IMR-90 (cell line): ENCODE measurements around the gene C17orf107. TPM values are rescaled to one million over a fixed set of nuclear protein-coding genes. Genes with fewer than 3 reads are reported as not detected.

Experiments used
- ATAC-seq: fragments of 200-7000 bp; cut with Tn5 transposase; 2 replicates; pipeline ENCODE4 v1.9.1; 2020; ENCODE audit warnings: low read depth, mild to moderate bottlenecking, moderate library complexity
- BruUV-seq: library from RNA; stranded (reverse); fragments of 400-500 nt; replicated peaks from 2 replicates; lab custom pipeline; 2021; lab: Mats Ljungman, UMichigan
- CTCF ChIA-PET: fragments of 300-600 bp; formaldehyde crosslinking; extraction: SDS; loops from one replicate; lab custom pipeline; 2021; ENCODE audit warnings: antibody characterized with exemption; lab: Yijun Ruan, JAX
- POLR2A ChIA-PET: fragments of 300-600 bp; sonication (Branson Sonifier 250); formaldehyde crosslinking; loops from one replicate; lab custom pipeline; 2022; ENCODE audit warnings: antibody characterized with exemption; ENCODE audit not compliant: unreplicated experiment; lab: Charles Lee
- DNase-seq: peaks from one replicate; pipeline ENCODE4 v3.0.0; 2013
- H2AFZ ChIP-seq: replicated peaks from 2 replicates; pipeline ENCODE3; 2013; ENCODE audit warnings: low read length, mild to moderate bottlenecking; ENCODE audit not compliant: poor library complexity
- H2AK5ac ChIP-seq: 2 replicates; pipeline ENCODE4 v1.6.1; 2013; ENCODE audit warnings: low read depth, low read length, inconsistent platforms
- H2AK9ac ChIP-seq: replicated peaks from 2 replicates; pipeline ENCODE3; 2013; ENCODE audit warnings: mild to moderate bottlenecking, low read depth, low read length, moderate library complexity; ENCODE audit not compliant: poor library complexity
- H2BK120ac ChIP-seq: 2 replicates; pipeline ENCODE4 v1.6.1; 2013; ENCODE audit warnings: low read depth, low read length, inconsistent platforms
- H2BK15ac ChIP-seq: 3 replicates; pipeline ENCODE4 v1.6.1; 2013; ENCODE audit warnings: low read depth, low read length, inconsistent platforms
- H2BK20ac ChIP-seq: 2 replicates; pipeline ENCODE4 v1.6.1; 2013; ENCODE audit warnings: low read depth, mild to moderate bottlenecking, inconsistent platforms, low read length, moderate library complexity
- H2BK5ac ChIP-seq: 2 replicates; pipeline ENCODE4 v1.6.1; 2013; ENCODE audit warnings: mild to moderate bottlenecking, low read depth, low read length, inconsistent platforms; ENCODE audit not compliant: poor library complexity, severe bottlenecking
- H3K14ac ChIP-seq: replicated peaks from 2 replicates; pipeline ENCODE4 v1.6.1; 2013; ENCODE audit warnings: low read depth, low read length, inconsistent platforms
- H3K18ac ChIP-seq: 2 replicates; pipeline ENCODE4 v1.6.1; 2013; ENCODE audit warnings: low read depth, low read length, control low read depth
- H3K23ac ChIP-seq: 2 replicates; pipeline ENCODE4 v1.6.1; 2013; ENCODE audit warnings: low read depth, low read length, inconsistent platforms
- H3K27ac ChIP-seq: 2 replicates; pipeline ENCODE4 v1.5.1; 2013; ENCODE audit warnings: mild to moderate bottlenecking, control low read depth, low read length; ENCODE audit not compliant: insufficient read depth
- H3K27me3 ChIP-seq: 2 replicates; pipeline ENCODE4 v1.6.1; 2013; ENCODE audit warnings: low read length; ENCODE audit not compliant: control insufficient read depth, insufficient read depth
- H3K36me3 ChIP-seq: 2 replicates; pipeline ENCODE4 v1.6.1; 2013; ENCODE audit warnings: low read length, mixed read lengths; ENCODE audit not compliant: control insufficient read depth, insufficient read depth
- H3K4ac ChIP-seq: 2 replicates; pipeline ENCODE4 v1.6.1; 2013; ENCODE audit warnings: low read depth, low read length, inconsistent platforms
- H3K4me1 ChIP-seq: 2 replicates; pipeline ENCODE4 v1.6.1; 2013; ENCODE audit warnings: low read length, mixed read lengths; ENCODE audit not compliant: control insufficient read depth, insufficient read depth
- H3K4me2 ChIP-seq: 2 replicates; pipeline ENCODE4 v1.6.1; 2013; ENCODE audit warnings: low read depth, mild to moderate bottlenecking, control low read depth, low read length, moderate library complexity
- H3K4me3 ChIP-seq: 2 replicates; pipeline ENCODE4 v1.5.1; 2013; ENCODE audit warnings: low read depth, mild to moderate bottlenecking, control low read depth, low read length, moderate library complexity; ENCODE audit not compliant: insufficient read depth
- H3K56ac ChIP-seq: 2 replicates; pipeline ENCODE4 v1.6.1; 2013; ENCODE audit warnings: low read length, inconsistent platforms; ENCODE audit not compliant: insufficient read depth; ENCODE audit errors: extremely low read depth
- H3K79me1 ChIP-seq, 2 experiments: 2 replicates each; pipeline ENCODE4 v1.6.1; 2013; ENCODE audit warnings: low read length in 2 of 2, inconsistent platforms in 1 of 2, low read depth in 1 of 2
- H3K9ac ChIP-seq: 2 replicates; pipeline ENCODE4 v1.6.1; 2013; ENCODE audit warnings: low read depth, low read length, control low read depth
- H3K9me1 ChIP-seq: 2 replicates; pipeline ENCODE4 v1.6.1; 2013; ENCODE audit warnings: low read length, inconsistent platforms; ENCODE audit not compliant: insufficient read depth
- H3K9me3 ChIP-seq: 2 replicates; pipeline ENCODE4 v1.6.1; 2013; ENCODE audit warnings: low read length; ENCODE audit not compliant: control insufficient read depth, insufficient read depth
- H4K20me1 ChIP-seq: 2 replicates; pipeline ENCODE4 v1.6.1; 2013; ENCODE audit warnings: low read length, inconsistent platforms; ENCODE audit not compliant: insufficient read depth
- H4K5ac ChIP-seq: 2 replicates; pipeline ENCODE4 v1.6.1; 2013; ENCODE audit warnings: mild to moderate bottlenecking, low read depth, low read length, control low read depth
- H4K8ac ChIP-seq, 2 experiments: 2 replicates each; pipeline ENCODE4 v1.6.1; 2013; ENCODE audit warnings: low read depth in 2 of 2, low read length in 2 of 2, control low read depth in 1 of 2, inconsistent platforms in 1 of 2
- H4K91ac ChIP-seq: 2 replicates; pipeline ENCODE4 v1.6.1; 2013; ENCODE audit warnings: low read depth, low read length, inconsistent platforms; ENCODE audit not compliant: insufficient read depth
- BHLHE40 ChIP-seq: fragments of 150-350 bp; IDR thresholded peaks from 2 replicates; pipeline ENCODE4 v1.6.1; 2016; ENCODE audit warnings: mild to moderate bottlenecking, low read depth, low read length
- CEBPB ChIP-seq: IDR thresholded peaks from 2 replicates; pipeline ENCODE4 v1.6.1; 2012; ENCODE audit warnings: low read depth, low read length, improper control_type of control experiment
- CHD1 ChIP-seq: IDR thresholded peaks from 2 replicates; pipeline ENCODE4 v1.6.1; 2012; ENCODE audit warnings: low read depth, low read length, improper control_type of control experiment
- ELK1 ChIP-seq: fragments of 150-350 bp; IDR thresholded peaks from 2 replicates; pipeline ENCODE4 v1.6.1; 2016; ENCODE audit warnings: low read depth, mild to moderate bottlenecking, low read length, moderate library complexity, borderline replicate concordance
- FOS ChIP-seq: fragments of 150-350 bp; IDR thresholded peaks from 2 replicates; pipeline ENCODE4 v1.6.1; 2016; ENCODE audit warnings: low read depth, low read length
- MAFK ChIP-seq: IDR thresholded peaks from 2 replicates; pipeline ENCODE4 v1.6.1; 2012; ENCODE audit warnings: low read depth, low read length, improper control_type of control experiment
- MAZ ChIP-seq: IDR thresholded peaks from 2 replicates; pipeline ENCODE4 v1.6.1; 2012; ENCODE audit warnings: low read depth, mild to moderate bottlenecking, low read length, improper control_type of control experiment, moderate library complexity, borderline replicate concordance
- MXI1 ChIP-seq: IDR thresholded peaks from 2 replicates; pipeline ENCODE4 v1.6.1; 2012; ENCODE audit warnings: low read depth, mild to moderate bottlenecking, low read length, moderate library complexity, borderline replicate concordance
- NFE2L2 ChIP-seq: fragments of 150-350 bp; IDR thresholded peaks from 2 replicates; pipeline ENCODE4 v1.6.1; 2016; ENCODE audit warnings: low read depth, mild to moderate bottlenecking, low read length
- POLR2A ChIP-seq: IDR thresholded peaks from 2 replicates; pipeline ENCODE4 v1.6.1; 2012; ENCODE audit warnings: mild to moderate bottlenecking, low read depth, low read length
- RAD21 ChIP-seq: IDR thresholded peaks from 2 replicates; pipeline ENCODE4 v1.6.1; 2012; ENCODE audit warnings: low read length, improper control_type of control experiment
- RCOR1 ChIP-seq: IDR thresholded peaks from 2 replicates; pipeline ENCODE4 v1.6.1; 2012; ENCODE audit warnings: mild to moderate bottlenecking, low read length, improper control_type of control experiment; ENCODE audit not compliant: insufficient replicate concordance
- RFX5 ChIP-seq: IDR thresholded peaks from 2 replicates; pipeline ENCODE4 v1.8.0; 2012; ENCODE audit warnings: low read depth, mild to moderate bottlenecking, low read length, moderate library complexity
- SMC3 ChIP-seq: fragments of 150-350 bp; IDR thresholded peaks from 2 replicates; pipeline ENCODE4 v1.6.1; 2016; ENCODE audit warnings: low read depth, mild to moderate bottlenecking, antibody characterized with exemption, low read length, moderate library complexity
- WGBS, 2 experiments: methylation state at CpG; one replicate each; pipeline versions ENCODE4 v1.1.5 to v1.1.7; 2013; ENCODE audit warnings: missing lambda C conversion rate in 2 of 2; ENCODE audit not compliant: insufficient read length in 1 of 2; ENCODE audit errors: extremely low coverage in 2 of 2; 5-methylcytosine and 5-hydroxymethylcytosine counted together
- dilution Hi-C: fragments of 300-500 bp; cut with HindIII; formaldehyde crosslinking; loops from one replicate; pipeline ENCODE4 v1.14.3; 2018; ENCODE audit warnings: low sequenced_read_pairs; ENCODE audit not compliant: unreplicated experiment
- in situ Hi-C: fragments of 300-500 bp; cut with MboI; formaldehyde crosslinking; loops from 3 replicates; pipeline ENCODE4 v1.14.3; 2019; ENCODE audit warnings: low sequenced_read_pairs, inconsistent platforms, mixed read lengths
- intact Hi-C: fragments of 100-400 bp; cut with micrococcal nuclease; formaldehyde crosslinking; loops from 2 replicates; pipeline ENCODE4 v1.10.0; 2022
- polyA plus RNA-seq, 3 experiments: library from polyadenylated mRNA; depleted of rRNA; stranded (reverse); fragments of >200 nt; gene quantifications; 2 replicates each; pipeline ENCODE4 v1.2.3, GENCODE V29; 2012; ENCODE audit warnings: low replicate concordance in 1 of 3
- total RNA-seq: library from RNA; depleted of rRNA; stranded (reverse); fragments of >200 nt; gene quantifications from 2 replicates; pipeline ENCODE4 v1.2.3, GENCODE V29; 2012
- TF ChIP-seq, protein P1 (sequence below): fragments of 150-350 bp; IDR thresholded peaks from 2 replicates; pipeline ENCODE4 v1.6.1; 2017; ENCODE audit warnings: mild to moderate bottlenecking, antibody characterized with exemption, low read length, low read depth

The C17orf107 gene
- total and polyA plus RNA-seq, 2 of the 4 experiments (the other 2 are of a cell fraction), result 0.54 to 0.82 TPM

- Histone ChIP-seq H3K79me1 (peaks cover 10 to 50% of the 10 kb centered on the region in 2 experiments; a peak in 3 of 4 replicates), H3K9ac (peak overlapping the region; percentile 97), H3K9me1 (peaks cover 19% of the 10 kb centered on the region; the same call in 1 of the 2 replicates), H2AFZ (no peak overlapping the region), H3K23ac (peak overlapping the region; percentile 81), H4K91ac (peak overlapping the region; percentile 21), H2AK9ac (peak overlapping the region; percentile 44), H4K8ac (peak overlapping the region; percentile 80 to 95; a peak in 3 of 4 replicates), H2BK120ac (peak overlapping the region; percentile 49; the same call in 1 of the 2 replicates), H3K36me3 (peaks cover 41% of the 10 kb centered on the region), H3K56ac (peak overlapping the region; percentile 94), H3K9me3 (no peaks in the 10 kb centered on the region), H3K27me3 (no peaks in the 10 kb centered on the region), H2BK5ac (peak overlapping the region; percentile 98), H3K4me3 (peak overlapping the region; percentile 98), H3K18ac (no peak overlapping the region), H4K20me1 (peaks cover 66% of the 10 kb centered on the region), H3K14ac (peak overlapping the region; percentile 95), H4K5ac (0 out of 2 replicates have a peak overlapping the region, but pooled peaks have one; percentile 6), H3K4me2 (peak overlapping the region; percentile 78), H2BK15ac (peak overlapping the region; percentile 25; the same call in 1 of the 3 replicates), H2AK5ac (peak overlapping the region; percentile 25), H3K4me1 (peaks cover 24% of the 10 kb centered on the region), H3K4ac (peak overlapping the region; percentile 85), H2BK20ac (no peak overlapping the region), H3K27ac (peak overlapping the region; percentile 96)
- dilution Hi-C loops (no loop called here), intact Hi-C loops (no loop called here), in situ Hi-C loops (no loop called here)
- no CpG with 5 or more reads among the region's 16 CpGs for WGBS, 2 experiments
- CTCF ChIA-PET, result no interaction called here
- POLR2A ChIA-PET, result interaction anchor here (0.6 to 3.5 kb wide), 5 partner anchors 20 to 79 kb away, joined by 3 to 19 read pairs (median 4); partner anchors contain the start of genes CAMTA2 and SPAG7
- ATAC-seq (no peak), DNase-seq (no peak)
- TSS peak; percentile 92 for BruUV-seq
- no peak for TF ChIP-seq CHD1
- no peak for TF ChIP-seq FOS
- TF ChIP-seq SMC3, result no peak
- TF ChIP-seq, protein P1, sequence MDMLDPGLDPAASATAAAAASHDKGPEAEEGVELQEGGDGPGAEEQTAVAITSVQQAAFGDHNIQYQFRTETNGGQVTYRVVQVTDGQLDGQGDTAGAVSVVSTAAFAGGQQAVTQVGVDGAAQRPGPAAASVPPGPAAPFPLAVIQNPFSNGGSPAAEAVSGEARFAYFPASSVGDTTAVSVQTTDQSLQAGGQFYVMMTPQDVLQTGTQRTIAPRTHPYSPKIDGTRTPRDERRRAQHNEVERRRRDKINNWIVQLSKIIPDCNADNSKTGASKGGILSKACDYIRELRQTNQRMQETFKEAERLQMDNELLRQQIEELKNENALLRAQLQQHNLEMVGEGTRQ, result no peak
- TF ChIP-seq RCOR1, result no peak
- no peak for TF ChIP-seq MAZ
- TF ChIP-seq ELK1, result no peak
- TF ChIP-seq NFE2L2, result no peak
- TF ChIP-seq BHLHE40, result no peak
- no peak for TF ChIP-seq POLR2A
- TF ChIP-seq MXI1, result no peak
- TF ChIP-seq MAFK, result no peak
- TF ChIP-seq CEBPB, result no peak
- no peak for TF ChIP-seq RAD21
- no peak for TF ChIP-seq RFX5
Observed at GRCh38 chr17:4946312-4946976, 47.1 kb downstream of the C17orf107 start.
